Pulmonary artery endothelial cell (primary cell): Measurements from ENCODE around the gene TMEM179. TPM values are rescaled to one million over a fixed set of nuclear protein-coding genes. Genes with fewer than 3 reads are reported as not detected.

Experiments used
- DNase-seq: peaks from one replicate; pipeline ENCODE4 v3.0.0-alpha.2; 2011; ENCODE audit warnings: low read depth, low spot score
- total RNA-seq: library from RNA; depleted of rRNA; stranded (reverse); fragments of >200 nt; gene quantifications from 2 replicates; pipeline ENCODE4 v1.2.3, GENCODE V29; 2014

Gene TMEM179
- total RNA-seq, 1 donor from 2014 or later: 0.13 TPM

- no peak for DNase-seq
Observed at GRCh38 chr14:104600141-104600643, 4.4 kb downstream of the TMEM179 start.

- DNase-seq: no peak
Observed at GRCh38 chr14:104599446-104599845, 5.1 kb downstream of the TMEM179 start.

- no peak for DNase-seq
Observed at GRCh38 chr14:104598910-104599273, 5.7 kb downstream of the TMEM179 start.

GRCh38 chr14:104598039-104598909, 6.3 kb downstream of the TMEM179 start:
- DNase-seq: no peak

GRCh38 chr14:104597576-104597975, 7.0 kb downstream of the TMEM179 start:
- no peak for DNase-seq

GRCh38 chr14:104596927-104597351, 7.6 kb downstream of the TMEM179 start:
- no peak for DNase-seq

- no peak for DNase-seq
Observed at GRCh38 chr14:104596451-104596918, 8.1 kb downstream of the TMEM179 start.

- DNase-seq: no peak
Observed at GRCh38 chr14:104595911-104596450, 8.6 kb downstream of the TMEM179 start.

GRCh38 chr14:104595116-104595675, 9.4 kb downstream of the TMEM179 start:
- no peak for DNase-seq

GRCh38 chr14:104594310-104595046, 10.1 kb downstream of the TMEM179 start:
- no peak for DNase-seq

GRCh38 chr14:104593710-104594136, 10.8 kb downstream of the TMEM179 start:
- DNase-seq: no peak

GRCh38 chr14:104593241-104593701, 11.3 kb downstream of the TMEM179 start:
- no peak for DNase-seq

GRCh38 chr14:104592785-104593184, 11.8 kb downstream of the TMEM179 start:
- no peak for DNase-seq

- DNase-seq: no peak
Observed at GRCh38 chr14:104592292-104592672, 12.3 kb downstream of the TMEM179 start.

GRCh38 chr14:104591506-104592291, 12.9 kb downstream of the TMEM179 start:
- DNase-seq: no peak

GRCh38 chr14:104591031-104591430, 13.5 kb downstream of the TMEM179 start:
- DNase-seq: no peak

- no peak for DNase-seq
Observed at GRCh38 chr14:104590240-104590965, 14.2 kb downstream of the TMEM179 start.

- DNase-seq: no peak
Observed at GRCh38 chr14:104589338-104590195, 15.0 kb downstream of the TMEM179 start.
